Lung (tissue), 12 donors: ENCODE results near the gene RREB1. TPM values are rescaled to one million over a fixed set of nuclear protein-coding genes. Genes with fewer than 3 reads are reported as not detected.
"Not testable (repeated sequence)": the region's sequence is repeated elsewhere in the genome, so short reads cannot be mapped to it uniquely, and the experiment has no call there.

Experiments used
- ATAC-seq: fragments of 200-7000 bp; cut with Tn5 transposase; one replicate; pipeline ENCODE4 v1.9.1; 2020; ENCODE audit warnings: moderate number of reproducible peaks; ENCODE audit not compliant: insufficient read depth, low FRiP score
- DNase-seq, 3 donors: peaks; one replicate each; pipeline ENCODE4 v3.0.0-alpha.2; 2013 to 2017
- H3K27ac ChIP-seq, 2 donors: one replicate each; pipeline ENCODE4 v1.5.1; 2013; ENCODE audit warnings: mild to moderate bottlenecking in 2 of 2, moderate library complexity in 2 of 2, control low read depth in 1 of 2, inconsistent platforms in 1 of 2, low read depth in 1 of 2, low read length in 1 of 2
- H3K27me3 ChIP-seq, 3 donors: one replicate each; pipeline ENCODE4 v1.5.1; 2013; ENCODE audit warnings: low read length in 2 of 3; ENCODE audit not compliant: control insufficient read depth in 3 of 3, insufficient read depth in 3 of 3
- H3K36me3 ChIP-seq, 4 donors: one replicate each; pipeline ENCODE4 v1.5.1; 2013; ENCODE audit warnings: low read length in 4 of 4, mild to moderate bottlenecking in 1 of 4, moderate library complexity in 1 of 4; ENCODE audit not compliant: control insufficient read depth in 4 of 4, insufficient read depth in 4 of 4
- H3K4me1 ChIP-seq, 5 donors: one replicate each; pipeline ENCODE4 v1.5.1; 2013; ENCODE audit warnings: low read length in 5 of 5, mild to moderate bottlenecking in 2 of 5, moderate library complexity in 1 of 5; ENCODE audit not compliant: control insufficient read depth in 5 of 5, insufficient read depth in 5 of 5
- H3K4me3 ChIP-seq: one replicate; pipeline ENCODE4 v1.5.1; 2013; ENCODE audit warnings: mild to moderate bottlenecking, control low read depth, moderate library complexity
- H3K9ac ChIP-seq, 2 donors: one replicate each; pipeline ENCODE4 v1.5.1; 2013; ENCODE audit warnings: low read length in 2 of 2, control low read depth in 1 of 2; ENCODE audit not compliant: insufficient read depth in 1 of 2
- H3K9me3 ChIP-seq, 4 donors: one replicate each; pipeline ENCODE4 v1.5.1; 2013; ENCODE audit warnings: low read length in 3 of 4, mild to moderate bottlenecking in 1 of 4, moderate library complexity in 1 of 4; ENCODE audit not compliant: control insufficient read depth in 4 of 4, insufficient read depth in 3 of 4
- CTCF ChIP-seq: IDR thresholded peaks from 2 replicates; pipeline ENCODE4 v1.5.1; 2012; ENCODE audit warnings: mild to moderate bottlenecking; ENCODE audit errors: control extremely low read depth, extremely low read depth
- WGBS, 2 donors: extraction: QIAGEN DNeasy Blood & Tissue Kit; methylation state at CpG; one replicate each; pipeline ENCODE4 v1.1.7; 2013; 5-methylcytosine and 5-hydroxymethylcytosine counted together
- polyA plus RNA-seq, 2 donors: library from polyadenylated mRNA; stranded (reverse); fragments of 200-250 nt; gene quantifications; one replicate each; pipeline ENCODE4 v1.2.1, GENCODE V29; 2013
- total RNA-seq, 2 donors: library from RNA; depleted of rRNA in 1 of 2; stranded (reverse); fragments of >200 nt in 1 of 2; gene quantifications; one replicate each; pipeline ENCODE4 v1.2.1, GENCODE V29; 2014 to 2021
- donor health status: control.
- donor health status: control.
- donor health status: Bipolar disorder and iron deficiency.
- donor health status: healthy.
- donor health status: DM: yes; HTN: yes; CAD: no.

RREB1 gene
- total and polyA plus RNA-seq, 4 donors = 8.9 to 54.7 (median 31.1) TPM

- Histone ChIP-seq H3K4me1 (peaks cover 0 to under 1% (median 0%) of the 10 kb centered on the region in 5 donors), H3K36me3 (no peaks in the 10 kb centered on the region), H3K9me3 (no peaks in the 10 kb centered on the region), H3K4me3 (no peak overlapping the region), H3K27me3 (no peaks in the 10 kb centered on the region), H3K27ac (no peak overlapping the region), H3K9ac (no peak overlapping the region)
- no peak for TF ChIP-seq CTCF
- 76 to 79% methylated on average over 10 of the region's 10 CpGs for WGBS, 2 donors
- ATAC-seq = no peak
- no peak for DNase-seq
These were observed 165.9 kb downstream of the RREB1 start for GRCh38 chr6:7273709-7274108.

GRCh38 chr6:7274525-7274924 is 166.8 kb downstream of the RREB1 start:
- not testable (repeated sequence) for DNase-seq, H3K27me3 ChIP-seq, ATAC-seq, H3K4me1 ChIP-seq, H3K36me3 ChIP-seq, H3K9ac ChIP-seq, H3K9me3 ChIP-seq, H3K27ac ChIP-seq, H3K4me3 ChIP-seq
- WGBS, 2 donors = 89 to 93% methylated on average over 8 of the region's 8 CpGs

- H3K27ac ChIP-seq = no peak overlapping the region
- H3K4me1 ChIP-seq = peaks cover 0 to 3% (median 0%) of the 10 kb centered on the region in 5 donors
- no peak overlapping the region for H3K4me3 ChIP-seq
- no peak overlapping the region for H3K9ac ChIP-seq
- no peak for TF ChIP-seq CTCF
- no peaks in the 10 kb centered on the region for H3K36me3 ChIP-seq
- no peak for ATAC-seq
- H3K27me3 ChIP-seq = no peaks in the 10 kb centered on the region
- no peak for DNase-seq
- 69 to 73% methylated on average over 7 of the region's 7 CpGs for WGBS, 2 donors
- no peaks in the 10 kb centered on the region for H3K9me3 ChIP-seq
These were observed 168.4 kb downstream of the RREB1 start for GRCh38 chr6:7276199-7276524.

GRCh38 chr6:7282097-7282906 is 174.5 kb downstream of the RREB1 start:
- no peak overlapping the region for H3K9ac ChIP-seq
- peaks cover 3 to 10% (median 4%) of the 10 kb centered on the region in 4 donors for H3K36me3 ChIP-seq
- no peak overlapping the region for H3K4me3 ChIP-seq
- DNase-seq (no peak), ATAC-seq (no peak)
- H3K27me3 ChIP-seq = no peaks in the 10 kb centered on the region
- H3K27ac ChIP-seq = no peak overlapping the region
- WGBS, 2 donors = 40 to 56% methylated on average over 10 of the region's 10 CpGs
- H3K9me3 ChIP-seq = no peaks in the 10 kb centered on the region
- peaks cover 0 to 3% (median 0%) of the 10 kb centered on the region in 5 donors for H3K4me1 ChIP-seq
- no peak for TF ChIP-seq CTCF
